IPS DF 6.9 (cell line): ENCODE data around the gene USO1.
"Not testable (repeated sequence)": the region's sequence is repeated elsewhere in the genome, so short reads cannot be mapped to it uniquely, and the experiment has no call there.

ENCODE experiments used
- DNase-seq: peaks from one replicate; pipeline ENCODE4 v3.0.0-alpha.2; 2013; ENCODE audit warnings: low read depth, low spot score
- H3K27ac ChIP-seq: one replicate; pipeline ENCODE4 v1.5.1; 2013; ENCODE audit warnings: low read length, control low read depth
- H3K27me3 ChIP-seq: 2 replicates; pipeline ENCODE4 v1.6.1; 2013; ENCODE audit warnings: mild to moderate bottlenecking, low read length; ENCODE audit not compliant: control insufficient read depth, insufficient read depth
- H3K36me3 ChIP-seq: 2 replicates; pipeline ENCODE4 v1.6.1; 2013; ENCODE audit warnings: low read length; ENCODE audit not compliant: control insufficient read depth, insufficient read depth
- H3K4me1 ChIP-seq: 2 replicates; pipeline ENCODE4 v1.6.1; 2013; ENCODE audit warnings: low read length; ENCODE audit not compliant: control insufficient read depth, insufficient read depth
- H3K4me3 ChIP-seq: 2 replicates; pipeline ENCODE4 v1.5.1; 2013; ENCODE audit warnings: mild to moderate bottlenecking, low read length
- H3K9me3 ChIP-seq: 2 replicates; pipeline ENCODE4 v1.6.1; 2013; ENCODE audit warnings: low read length, inconsistent platforms; ENCODE audit not compliant: control insufficient read depth, insufficient read depth
- WGBS: extraction: QIAGEN DNeasy Blood & Tissue Kit; methylation state at CpG from one replicate; pipeline ENCODE4 v1.1.7; 2013; ENCODE audit warnings: mixed read lengths, missing lambda C conversion rate; ENCODE audit not compliant: insufficient read length, insufficient coverage; 5-methylcytosine and 5-hydroxymethylcytosine counted together

Gene USO1

DNA sequence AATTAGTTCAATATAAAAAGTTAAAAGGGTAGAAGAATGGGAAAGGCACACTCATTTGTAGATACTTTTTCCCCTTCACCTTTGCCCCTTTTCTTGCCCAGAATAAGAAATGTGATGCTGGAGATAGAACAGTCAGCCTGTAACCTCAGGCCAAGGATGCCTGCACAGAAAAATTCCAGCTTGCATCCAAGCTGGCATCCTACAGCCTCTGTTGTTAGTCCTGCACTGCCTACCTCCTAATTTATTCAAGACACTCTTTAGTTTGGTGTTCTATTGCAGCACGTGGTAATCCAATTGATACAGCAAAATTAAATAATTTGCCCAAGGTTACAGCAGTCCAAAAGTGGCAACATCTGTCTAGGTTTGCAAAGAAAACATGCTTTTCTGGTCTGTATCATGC lies 9.7 kb upstream of the USO1 start:
- no peak for DNase-seq
- Histone ChIP-seq H3K36me3 (peaks cover 3% of the 10 kb centered on the region; the same call in 1 of the 2 replicates), H3K27ac (no peak overlapping the region), H3K9me3 (no peaks in the 10 kb centered on the region), H3K4me3 (no peak overlapping the region), H3K4me1 (peaks cover 2% of the 10 kb centered on the region; the same call in 1 of the 2 replicates), H3K27me3 (no peaks in the 10 kb centered on the region)
- WGBS = no CpG with 5 or more reads among the region's 1 CpG

GRCh38 chr4:75715105-75715799 lies 9.1 kb upstream of the USO1 start:
- H3K27me3 ChIP-seq = no peaks in the 10 kb centered on the region
- peaks cover 2% of the 10 kb centered on the region; the same call in 1 of the 2 replicates for H3K4me1 ChIP-seq
- H3K4me3 ChIP-seq = no peak overlapping the region
- H3K9me3 ChIP-seq = no peaks in the 10 kb centered on the region
- no peak overlapping the region for H3K27ac ChIP-seq
- DNase-seq = no peak
- peaks cover 3% of the 10 kb centered on the region; the same call in 1 of the 2 replicates for H3K36me3 ChIP-seq
- no CpG with 5 or more reads among the region's 4 CpGs for WGBS

DNA sequence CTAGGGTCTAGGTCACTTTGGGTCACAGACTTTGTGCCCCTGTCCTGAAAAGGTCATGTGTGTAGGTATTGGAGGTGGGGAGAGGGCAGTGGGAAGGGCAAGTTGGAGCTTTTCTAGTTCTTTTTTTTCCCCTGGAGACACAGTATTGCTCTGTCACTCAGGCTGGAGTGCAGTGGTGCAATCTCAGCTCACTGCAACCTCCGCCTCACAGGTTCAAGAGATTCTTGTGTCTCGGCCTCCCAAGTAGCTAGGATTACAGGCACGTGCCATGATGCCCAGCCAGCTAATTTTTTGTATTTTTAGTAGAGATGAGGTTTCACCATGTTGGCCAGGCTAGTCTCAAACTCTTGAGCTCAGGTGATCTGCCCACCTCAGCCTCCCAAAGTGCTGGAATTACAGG lies 8.3 kb upstream of the USO1 start:
- H3K27ac ChIP-seq, DNase-seq: not testable (repeated sequence)
- WGBS = no CpG with 5 or more reads among the region's 3 CpGs

GRCh38 chr4:75717408-75717807 lies 7.0 kb upstream of the USO1 start:
- Histone ChIP-seq H3K4me3 (no peak overlapping the region), H3K9me3 (no peaks in the 10 kb centered on the region), H3K36me3 (peaks cover 3% of the 10 kb centered on the region; the same call in 1 of the 2 replicates), H3K4me1 (peaks cover 3% of the 10 kb centered on the region; the same call in 1 of the 2 replicates), H3K27ac (no peak overlapping the region), H3K27me3 (no peaks in the 10 kb centered on the region)
- no peak for DNase-seq
- no CpG with 5 or more reads among the region's 1 CpG for WGBS

More for the DNA sequence above, 8.3 kb upstream of the USO1 start:
- not testable (repeated sequence) for H3K9me3 ChIP-seq, H3K4me1 ChIP-seq, H3K27me3 ChIP-seq, H3K4me3 ChIP-seq, H3K36me3 ChIP-seq

DNA sequence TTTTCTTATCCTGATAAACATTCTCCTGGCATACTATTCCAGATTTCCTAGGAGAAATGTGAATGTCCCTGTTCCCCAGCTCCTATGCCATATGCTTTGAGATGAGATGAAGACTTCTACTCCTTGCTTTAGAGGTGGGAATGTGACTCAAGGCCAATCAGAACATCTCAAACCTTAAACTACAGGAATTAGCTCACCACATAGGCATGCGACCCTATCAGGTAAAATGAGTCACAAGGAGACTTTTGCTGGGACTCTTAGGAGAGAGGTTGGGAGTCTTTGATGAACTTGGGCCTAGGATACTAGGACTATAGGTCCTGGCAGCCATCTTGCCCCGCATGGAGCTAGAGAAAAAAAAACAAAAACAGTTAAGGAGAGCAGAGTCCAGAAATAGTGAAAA lies 5.8 kb upstream of the USO1 start:
- no peak overlapping the region for H3K27ac ChIP-seq
- no CpG with 5 or more reads among the region's 2 CpGs for WGBS
- no peaks in the 10 kb centered on the region for H3K27me3 ChIP-seq
- H3K4me3 ChIP-seq = no peak overlapping the region
- DNase-seq = no peak
- no peaks in the 10 kb centered on the region for H3K9me3 ChIP-seq
- H3K36me3 ChIP-seq = peaks cover 3% of the 10 kb centered on the region; the same call in 1 of the 2 replicates
- H3K4me1 ChIP-seq = peaks cover 3% of the 10 kb centered on the region; the same call in 1 of the 2 replicates

GRCh38 chr4:75722417-75722816 lies 2.0 kb upstream of the USO1 start:
- no CpG with 5 or more reads among the region's 3 CpGs for WGBS
- no peak overlapping the region for H3K4me3 ChIP-seq
- peaks cover 3% of the 10 kb centered on the region; the same call in 1 of the 2 replicates for H3K36me3 ChIP-seq
- no peak overlapping the region for H3K27ac ChIP-seq
- no peak for DNase-seq
- H3K27me3 ChIP-seq = no peaks in the 10 kb centered on the region
- no peaks in the 10 kb centered on the region for H3K9me3 ChIP-seq
- peaks cover 1% of the 10 kb centered on the region; the same call in 1 of the 2 replicates for H3K4me1 ChIP-seq

- no CpG with 5 or more reads among the region's 6 CpGs for WGBS
- Histone ChIP-seq H3K4me3 (peak overlapping the region; percentile 71; the same call in 1 of the 2 replicates), H3K9me3 (no peaks in the 10 kb centered on the region), H3K27me3 (no peaks in the 10 kb centered on the region), H3K4me1 (peaks cover 1% of the 10 kb centered on the region; the same call in 1 of the 2 replicates), H3K27ac (no peak overlapping the region), H3K36me3 (no peaks in the 10 kb centered on the region)
- DNase-seq = no peak
These were observed 963 bp upstream of the USO1 start for GRCh38 chr4:75723163-75724065.

DNA sequence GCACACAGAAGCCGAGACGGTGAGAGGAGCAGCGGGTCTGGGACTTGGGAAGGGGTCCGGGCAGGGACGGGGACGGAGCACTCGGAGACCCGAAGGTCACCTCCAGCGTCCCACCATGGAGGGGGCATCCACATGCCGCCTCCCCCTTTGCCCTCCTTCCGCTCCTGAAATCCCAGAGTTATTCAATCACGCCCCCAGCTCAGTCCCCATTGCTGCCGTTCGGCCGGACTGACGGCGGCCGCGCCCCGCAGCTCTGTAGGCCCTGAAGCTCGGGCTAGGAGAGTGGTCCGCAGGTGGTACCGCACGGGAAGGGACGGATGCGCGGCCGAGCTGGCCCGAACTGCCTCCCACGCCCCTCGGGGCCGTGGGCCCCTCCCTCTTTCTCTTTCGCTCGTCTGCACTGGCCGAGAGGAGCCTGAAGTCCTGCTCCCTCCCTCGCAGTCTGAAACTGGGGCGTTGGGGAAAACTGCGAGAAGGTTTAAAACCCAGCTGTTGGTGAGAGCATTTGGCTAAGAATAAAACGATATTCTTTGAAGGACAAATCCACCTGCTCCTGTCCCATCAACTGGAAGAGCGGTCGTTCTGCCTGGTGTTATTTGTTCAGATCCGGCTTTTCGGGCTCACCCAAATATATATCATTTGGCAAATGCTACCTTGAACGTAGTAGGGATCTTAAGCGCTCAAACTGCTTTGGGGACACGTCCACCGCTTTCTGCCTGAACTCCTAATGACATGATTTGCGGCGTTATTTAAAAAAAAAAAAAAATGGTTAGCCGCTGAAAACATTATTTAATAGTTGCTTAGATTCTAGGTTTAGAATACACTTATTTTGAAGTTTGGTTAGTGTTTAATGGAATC lies 719 bp downstream of the USO1 start:
- H3K27ac ChIP-seq = no peak overlapping the region
- WGBS = no CpG with 5 or more reads among the region's 50 CpGs

DNA sequence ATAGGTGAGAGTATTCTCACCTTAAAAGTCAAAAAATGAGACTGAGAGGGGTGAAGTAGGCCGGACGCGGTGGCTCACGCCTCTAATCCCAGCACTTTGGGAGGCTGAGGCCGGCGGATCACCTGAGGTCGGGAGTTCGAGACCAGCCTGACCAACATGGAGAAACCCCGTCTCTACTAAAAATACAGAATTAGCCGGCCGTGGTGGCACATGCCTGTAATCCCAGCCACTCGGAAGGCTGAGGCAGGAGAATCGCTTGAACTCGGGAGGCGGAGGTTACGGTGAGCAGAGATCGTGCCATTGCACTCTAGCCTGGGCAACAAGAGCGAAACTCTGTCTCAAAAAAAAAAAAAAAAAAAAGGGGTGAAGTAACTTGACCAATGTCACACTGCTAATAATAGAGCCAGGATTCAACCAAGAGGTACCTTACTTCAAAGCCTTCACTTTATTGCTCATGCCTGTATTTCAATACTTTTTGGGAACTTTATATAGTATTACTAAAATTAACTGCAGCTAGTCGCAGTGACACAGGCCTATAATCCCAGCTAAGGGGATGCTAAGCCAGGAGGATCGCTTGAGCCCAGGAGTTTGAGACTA lies 1.7 kb downstream of the USO1 start:
- H3K4me3 ChIP-seq = peak overlapping the region; percentile 51; the same call in 1 of the 2 replicates
- DNase-seq, H3K9me3 ChIP-seq, H3K4me1 ChIP-seq, H3K36me3 ChIP-seq, H3K27ac ChIP-seq, H3K27me3 ChIP-seq: not testable (repeated sequence)
- WGBS = no CpG with 5 or more reads among the region's 20 CpGs

More for the DNA sequence above, 719 bp downstream of the USO1 start:
- Histone ChIP-seq H3K27me3 (no peaks in the 10 kb centered on the region), H3K4me1 (peaks cover 1% of the 10 kb centered on the region; the same call in 1 of the 2 replicates), H3K36me3 (no peaks in the 10 kb centered on the region), H3K9me3 (no peaks in the 10 kb centered on the region), H3K4me3 (peak overlapping the region; percentile 71)
- DNase-seq = no peak
